ENCODE data around the gene NUP205. TPM values are rescaled to one million over a fixed set of nuclear protein-coding genes. Genes with fewer than 3 reads are reported as not detected.

The NUP205 gene
- total and polyA plus RNA-seq, 4 experiments from 2014 or later, result 29.2 to 73.8 (median 49.6) TPM

DNA sequence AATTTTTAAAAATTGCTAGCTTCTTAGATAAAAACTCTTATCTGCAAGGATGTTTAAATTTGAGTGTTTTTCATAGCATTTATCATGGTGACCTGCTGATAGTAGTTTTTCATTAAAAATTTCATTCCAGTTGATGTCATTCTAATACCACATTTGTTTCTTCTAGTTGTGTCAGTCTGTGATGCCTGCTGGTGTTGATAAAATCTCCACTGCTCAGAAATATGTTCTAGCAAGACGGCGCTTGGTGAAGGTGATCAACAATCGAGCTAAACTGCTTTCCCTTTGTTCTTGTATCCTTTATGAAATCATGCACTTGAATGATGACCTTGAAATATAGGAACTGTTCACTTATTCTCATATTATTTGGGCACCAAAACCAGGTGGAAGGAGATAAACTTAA, 87.0 kb downstream of the NUP205 start:
- POLR2A ChIA-PET (ENCODE audit: partially characterized antibody), result no interaction called here
- no peak overlapping the region for H3K4me3 ChIP-seq (ENCODE audit: low read length in 2 of 2)

DNA sequence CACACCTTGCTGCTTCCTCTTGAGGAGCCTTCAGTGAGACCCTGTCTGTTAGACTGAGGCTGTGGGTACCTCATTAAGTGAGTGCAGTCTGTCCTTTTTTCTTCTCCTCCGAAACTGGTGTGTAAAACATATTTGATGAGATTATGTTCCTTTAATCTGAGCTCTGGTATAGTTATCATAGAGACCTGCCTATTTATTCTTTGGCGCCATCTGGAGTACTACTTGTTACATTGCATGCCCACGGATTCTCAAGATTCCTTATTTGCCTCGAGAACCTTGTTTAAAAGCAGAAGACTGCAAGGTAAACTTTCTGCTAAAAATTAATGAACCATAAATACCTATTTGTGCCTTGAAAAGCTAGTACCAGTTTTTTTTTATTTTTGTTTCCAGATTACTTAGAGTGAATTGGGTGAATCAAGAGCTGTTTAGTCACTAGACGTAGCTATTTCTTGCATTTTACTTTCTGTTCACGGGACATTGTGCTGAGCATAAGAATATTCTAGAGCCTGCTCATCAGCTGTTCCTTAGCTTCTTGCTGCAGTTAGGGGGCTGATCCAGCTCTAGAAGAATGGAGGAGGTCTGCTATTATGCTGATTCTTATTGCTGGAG, 87.7 kb downstream of the NUP205 start:
- Mint-ChIP-seq H3K27ac (peak overlapping the region in 4 of 7 donors; percentile 18 to 68 (median 32)), H3K36me3 (peaks cover 37 to 65% of the 10 kb centered on the region in 2 donors), H3K4me1 (peaks cover 0 to 3% (median 2%) of the 10 kb centered on the region in 4 donors), H3K4me3 (no peak overlapping the region), H3K27me3 (no peaks in the 10 kb centered on the region), H3K9me3 (no peaks in the 10 kb centered on the region)
- DNase-seq, result peak; percentile 35 to 46 (median 43)
- CTCF ChIA-PET (ENCODE audit: partially characterized antibody), result interaction anchor here (0.7 to 6.8 kb wide), 41 partner anchors 8 to 448 kb away, joined by 3 to 113 read pairs (median 4); partner anchors contain the start of gene STMP1
- H3K4me1 ChIP-seq (ENCODE audit: insufficient read depth, low read length), result no peaks in the 10 kb centered on the region
- H3K27me3 ChIP-seq (ENCODE audit: insufficient read depth, low read length), result no peaks in the 10 kb centered on the region
- H3K27ac ChIP-seq (ENCODE audit: low read depth, low read length), result no peak overlapping the region
- peaks cover 43% of the 10 kb centered on the region for H3K36me3 ChIP-seq (ENCODE audit: insufficient read depth, low read length)
- POLR2A ChIA-PET (ENCODE audit: partially characterized antibody), result interaction anchor here (1.1 kb wide), 1 partner anchor 497 kb away, joined by 3 read pairs; the partner anchor contains the start of gene TMEM140
- intact Hi-C loops (cut with micrococcal nuclease), result loop anchor here (1.0 kb wide), 2 partner anchors 133 to 364 kb away; no protein-coding TSS in a partner anchor
- no peak overlapping the region for H3K4me3 ChIP-seq (ENCODE audit: low read length in 2 of 2)
- no peaks in the 10 kb centered on the region for H3K9me3 ChIP-seq (ENCODE audit: control insufficient read depth in 1 of 2, low read length in 2 of 2)

More for the DNA sequence above, 87.0 kb downstream of the NUP205 start:
- Mint-ChIP-seq H3K36me3 (peaks cover 38 to 70% of the 10 kb centered on the region in 2 donors), H3K4me1 (peaks cover 0 to 3% (median 2%) of the 10 kb centered on the region in 4 donors), H3K27me3 (no peaks in the 10 kb centered on the region), H3K4me3 (no peak overlapping the region), H3K9me3 (no peaks in the 10 kb centered on the region), H3K27ac (peak overlapping the region in 3 of 7 donors; percentile 14 to 76 (median 49))
- no peak overlapping the region for H3K27ac ChIP-seq (ENCODE audit: low read depth, low read length)
- H3K36me3 ChIP-seq (ENCODE audit: insufficient read depth, low read length), result peaks cover 45% of the 10 kb centered on the region
- H3K9me3 ChIP-seq (ENCODE audit: control insufficient read depth in 1 of 2, low read length in 2 of 2), result no peaks in the 10 kb centered on the region
- intact Hi-C loops (cut with micrococcal nuclease), result loop anchor here (1.0 kb wide), 2 partner anchors 132 to 363 kb away; no protein-coding TSS in a partner anchor
- DNase-seq, result no peak
- CTCF ChIA-PET (ENCODE audit: partially characterized antibody), result interaction anchor here (0.7 to 6.8 kb wide), 35 partner anchors 9 to 370 kb away, joined by 3 to 113 read pairs (median 5); partner anchors contain the start of gene STMP1
- no peaks in the 10 kb centered on the region for H3K27me3 ChIP-seq (ENCODE audit: insufficient read depth, low read length)
- no peaks in the 10 kb centered on the region for H3K4me1 ChIP-seq (ENCODE audit: insufficient read depth, low read length)

DNA sequence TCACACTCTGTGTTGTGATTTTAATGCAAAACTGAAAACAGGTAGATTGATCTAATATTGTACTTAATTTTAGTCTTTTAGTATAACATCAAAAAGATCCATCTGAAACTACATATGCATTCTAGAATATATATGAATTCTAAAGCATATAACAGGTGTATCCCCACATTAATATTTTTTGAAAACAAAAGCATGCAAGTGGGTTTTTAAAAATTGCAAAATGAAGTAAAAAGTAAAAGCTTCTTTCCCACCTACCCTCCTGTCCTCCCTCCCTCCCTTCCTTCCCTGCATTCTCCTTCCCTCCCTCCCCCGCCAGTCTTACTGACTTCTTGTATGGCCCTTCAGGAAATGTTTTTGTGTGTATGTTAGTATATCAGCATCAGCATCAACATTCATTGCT, 90.0 kb downstream of the NUP205 start:
- CTCF ChIA-PET (ENCODE audit: partially characterized antibody), result interaction anchor here (1.2 to 6.8 kb wide), 6 partner anchors 13 to 374 kb away, joined by 3 to 113 read pairs (median 22); partner anchors contain the start of gene STMP1
- Histone ChIP-seq H3K9me3 (ENCODE audit: control insufficient read depth in 1 of 2, low read length in 2 of 2) (no peaks in the 10 kb centered on the region), H3K36me3 (ENCODE audit: insufficient read depth, low read length) (peaks cover 35% of the 10 kb centered on the region)

GRCh38 chr7:135648235-135648634, 90.5 kb downstream of the NUP205 start:
- no peaks in the 10 kb centered on the region for H3K9me3 ChIP-seq (ENCODE audit: control insufficient read depth in 1 of 2, low read length in 2 of 2)
- H3K4me1 ChIP-seq (ENCODE audit: insufficient read depth, low read length), result no peaks in the 10 kb centered on the region
- ChIA-PET CTCF (ENCODE audit: partially characterized antibody) (interaction anchor here (3.0 to 6.8 kb wide), 2 partner anchors 27 to 368 kb away, joined by 7 to 113 read pairs; no protein-coding TSS in a partner anchor), POLR2A (ENCODE audit: partially characterized antibody) (no interaction called here)
- intact Hi-C loops (cut with micrococcal nuclease), result no loop called here
- H3K4me3 ChIP-seq (ENCODE audit: low read length in 2 of 2), result no peak overlapping the region
- Mint-ChIP-seq H3K27ac (no peak overlapping the region), H3K4me1 (peaks cover 0 to 3% (median 2%) of the 10 kb centered on the region in 4 donors), H3K4me3 (no peak overlapping the region), H3K36me3 (peaks cover 34 to 40% of the 10 kb centered on the region in 2 donors), H3K27me3 (no peaks in the 10 kb centered on the region), H3K9me3 (no peaks in the 10 kb centered on the region)
- no peak overlapping the region for H3K27ac ChIP-seq (ENCODE audit: low read depth, low read length)
- H3K36me3 ChIP-seq (ENCODE audit: insufficient read depth, low read length), result peaks cover 31% of the 10 kb centered on the region
- no peak for DNase-seq
- H3K27me3 ChIP-seq (ENCODE audit: insufficient read depth, low read length), result no peaks in the 10 kb centered on the region

More for the DNA sequence above, 90.0 kb downstream of the NUP205 start:
- DNase-seq, result no peak
- POLR2A ChIA-PET (ENCODE audit: partially characterized antibody), result no interaction called here
- H3K4me3 Mint-ChIP-seq, result no peak overlapping the region
- H3K9me3 Mint-ChIP-seq, result no peaks in the 10 kb centered on the region
- peaks cover 0 to 3% (median 2%) of the 10 kb centered on the region in 4 donors for H3K4me1 Mint-ChIP-seq
- intact Hi-C loops (cut with micrococcal nuclease), result no loop called here
- H3K4me3 ChIP-seq (ENCODE audit: low read length in 2 of 2), result no peak overlapping the region
- H3K27ac ChIP-seq (ENCODE audit: low read depth, low read length), result no peak overlapping the region
- no peak overlapping the region for H3K27ac Mint-ChIP-seq
- peaks cover 34 to 45% of the 10 kb centered on the region in 2 donors for H3K36me3 Mint-ChIP-seq
- H3K27me3 Mint-ChIP-seq, result no peaks in the 10 kb centered on the region
- H3K4me1 ChIP-seq (ENCODE audit: insufficient read depth, low read length), result no peaks in the 10 kb centered on the region
- no peaks in the 10 kb centered on the region for H3K27me3 ChIP-seq (ENCODE audit: insufficient read depth, low read length)

GRCh38 chr7:135650831-135651573, 93.3 kb downstream of the NUP205 start:
- H3K36me3 Mint-ChIP-seq, result peaks cover 14 to 16% of the 10 kb centered on the region in 2 donors
- Histone ChIP-seq H3K27me3 (ENCODE audit: insufficient read depth, low read length) (no peaks in the 10 kb centered on the region), H3K9me3 (ENCODE audit: control insufficient read depth in 1 of 2, low read length in 2 of 2) (no peaks in the 10 kb centered on the region), H3K36me3 (ENCODE audit: insufficient read depth, low read length) (peaks cover 15% of the 10 kb centered on the region), H3K4me3 (ENCODE audit: low read length in 2 of 2) (no peak overlapping the region), H3K4me1 (ENCODE audit: insufficient read depth, low read length) (no peaks in the 10 kb centered on the region), H3K27ac (ENCODE audit: low read depth, low read length) (no peak overlapping the region)
- intact Hi-C loops (cut with micrococcal nuclease), result no loop called here
- H3K4me3 Mint-ChIP-seq, result no peak overlapping the region
- H3K9me3 Mint-ChIP-seq, result no peaks in the 10 kb centered on the region
- H3K4me1 Mint-ChIP-seq, result peaks cover 0 to 2% (median 0%) of the 10 kb centered on the region in 4 donors
- POLR2A ChIA-PET (ENCODE audit: partially characterized antibody), result interaction anchor here (1.0 kb wide), 1 partner anchor 490 kb away, joined by 3 read pairs; no protein-coding TSS in a partner anchor
- CTCF ChIA-PET (ENCODE audit: partially characterized antibody), result interaction anchor here (0.6 to 1.6 kb wide), 2 partner anchors 375 to 480 kb away, joined by 3 read pairs; no protein-coding TSS in a partner anchor
- peak overlapping the region in 1 of 7 donors; percentile 23 for H3K27ac Mint-ChIP-seq
- no peak for DNase-seq
- H3K27me3 Mint-ChIP-seq, result no peaks in the 10 kb centered on the region

- CTCF ChIA-PET (ENCODE audit: partially characterized antibody), result interaction anchor here (1.0 to 1.8 kb wide), 2 partner anchors 9 to 379 kb away, joined by 3 to 6 read pairs; no protein-coding TSS in a partner anchor
- Histone ChIP-seq H3K4me1 (ENCODE audit: insufficient read depth, low read length) (no peaks in the 10 kb centered on the region), H3K27ac (ENCODE audit: low read depth, low read length) (no peak overlapping the region), H3K4me3 (ENCODE audit: low read length in 2 of 2) (no peak overlapping the region), H3K36me3 (ENCODE audit: insufficient read depth, low read length) (no peaks in the 10 kb centered on the region), H3K27me3 (ENCODE audit: insufficient read depth, low read length) (no peaks in the 10 kb centered on the region), H3K9me3 (ENCODE audit: control insufficient read depth in 1 of 2, low read length in 2 of 2) (no peaks in the 10 kb centered on the region)
- Mint-ChIP-seq H3K36me3 (peaks cover 3 to 9% of the 10 kb centered on the region in 2 donors), H3K9me3 (no peaks in the 10 kb centered on the region), H3K4me3 (no peak overlapping the region), H3K4me1 (peaks cover 0 to 2% (median 0%) of the 10 kb centered on the region in 4 donors), H3K27me3 (no peaks in the 10 kb centered on the region), H3K27ac (no peak overlapping the region)
- POLR2A ChIA-PET (ENCODE audit: partially characterized antibody), result no interaction called here
- intact Hi-C loops (cut with micrococcal nuclease), result no loop called here
- DNase-seq, result no peak
Observed at GRCh38 chr7:135653340-135654080, 95.8 kb downstream of the NUP205 start.

Data from CD4-positive, alpha-beta memory T cell (primary cell).